GM18868 (cell line): ENCODE measurements around the gene RIMBP2.
A peak's percentile ranks its signal among the peaks of the same experiment; 100 is the strongest.
"Not testable (repeated sequence)": the region's sequence is repeated elsewhere in the genome, so short reads cannot be mapped to it uniquely, and the experiment has no call there.

Experiments
- ATAC-seq: cut with Tn5 transposase; IDR thresholded peaks from one replicate; pipeline ENCODE4 v1.9.1; 2021; ENCODE audit warnings: mild to moderate bottlenecking, moderate library complexity; ENCODE audit not compliant: unreplicated experiment

The RIMBP2 gene

DNA sequence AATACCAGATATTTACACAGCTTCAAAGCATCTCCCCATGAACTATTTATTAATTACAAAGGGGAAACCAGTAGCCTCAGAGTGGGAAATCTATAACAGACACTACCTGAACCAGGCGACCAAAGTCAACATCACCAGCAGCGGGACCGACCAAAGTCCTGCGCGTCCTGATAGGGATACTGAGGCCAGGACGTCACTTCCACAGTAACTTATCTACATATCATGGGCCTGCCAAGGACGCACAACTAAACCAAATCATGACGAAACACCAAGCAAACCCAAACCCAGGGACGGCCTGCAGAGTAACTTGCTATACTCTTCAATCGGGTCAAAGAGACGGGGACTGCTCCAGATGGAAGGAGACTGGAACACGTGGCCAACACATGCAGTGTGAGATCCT, 26.0 kb upstream of the RIMBP2 start:
- ATAC-seq = no peak

DNA sequence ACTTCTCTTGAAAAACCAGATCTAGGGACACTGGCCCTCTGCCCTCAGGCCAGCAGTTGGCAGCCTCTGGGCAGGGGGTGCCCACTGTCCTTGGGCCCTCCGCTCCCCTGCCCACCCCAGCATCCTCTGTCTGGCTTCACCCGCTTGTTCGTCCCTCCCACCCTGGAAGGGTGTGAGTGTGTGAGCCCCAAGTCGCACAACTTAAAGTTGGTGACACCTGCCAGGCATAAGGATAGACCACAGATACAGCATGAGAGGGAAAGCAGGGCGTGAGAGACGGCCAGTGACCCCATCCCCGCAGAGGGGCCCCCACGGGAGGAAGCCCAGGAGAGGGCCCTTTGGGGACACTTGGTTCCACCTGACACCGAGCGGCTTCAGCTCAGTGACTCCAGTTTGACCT, 23.5 kb upstream of the RIMBP2 start:
- ATAC-seq = no peak

DNA sequence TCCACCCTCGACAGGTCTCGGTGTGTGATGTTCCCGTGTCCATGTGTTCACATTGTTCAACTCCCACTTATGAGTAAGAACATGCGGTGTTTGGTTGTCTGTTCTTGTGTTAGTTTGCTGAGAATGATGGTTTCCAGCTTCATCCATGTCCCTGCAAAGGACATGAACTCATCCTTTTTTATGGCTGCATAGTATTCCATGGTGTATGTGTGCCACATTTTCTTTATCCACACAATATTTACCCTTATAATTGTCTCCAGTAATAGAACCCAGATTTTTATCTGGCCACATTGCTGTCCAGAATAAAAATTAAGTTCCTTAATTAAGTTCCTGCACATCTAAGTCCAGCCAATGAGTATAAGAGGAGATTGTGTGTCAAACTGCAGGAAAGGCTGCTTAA, 22.3 kb upstream of the RIMBP2 start:
- not testable (repeated sequence) for ATAC-seq

DNA sequence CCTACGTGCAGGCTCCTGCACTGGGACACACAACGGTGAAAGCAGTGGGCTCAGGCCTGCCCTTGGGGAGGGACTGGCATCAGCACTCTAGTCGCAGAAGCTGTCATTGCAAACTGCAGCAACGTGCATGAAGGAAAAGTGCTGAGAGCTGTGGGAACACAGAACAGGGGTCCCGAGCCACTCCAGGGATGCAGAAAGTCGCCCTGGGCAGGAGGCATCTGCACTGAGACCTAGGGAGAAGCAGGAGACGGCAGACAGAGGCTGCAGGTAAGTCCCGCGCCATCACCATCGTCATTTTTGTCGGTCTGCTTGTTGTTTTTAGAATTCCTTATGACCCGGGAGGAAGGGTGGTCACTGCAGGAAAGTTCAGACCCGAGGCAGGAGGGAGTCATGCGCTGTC, 21.6 kb upstream of the RIMBP2 start:
- no peak for ATAC-seq

DNA sequence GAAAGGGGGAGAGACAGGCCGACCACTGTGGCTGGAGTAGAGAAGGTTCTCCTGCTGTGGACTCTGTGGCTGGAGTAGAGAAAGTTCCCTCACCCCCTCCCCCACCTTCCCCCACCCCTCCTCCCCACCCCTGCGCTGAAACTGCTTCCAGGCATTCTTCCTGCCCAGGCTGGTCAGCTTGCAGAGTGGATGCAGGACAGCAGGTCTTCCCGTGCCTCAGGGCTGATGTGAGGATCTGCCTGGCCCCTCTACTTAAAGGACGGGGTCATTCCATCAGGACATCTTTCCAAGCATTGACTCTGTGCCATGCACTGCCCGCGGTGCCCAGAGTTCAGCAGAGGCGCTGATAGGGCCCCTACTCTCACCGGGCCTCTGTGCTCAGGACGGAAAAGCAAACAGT, 13.2 kb upstream of the RIMBP2 start:
- no peak for ATAC-seq

DNA sequence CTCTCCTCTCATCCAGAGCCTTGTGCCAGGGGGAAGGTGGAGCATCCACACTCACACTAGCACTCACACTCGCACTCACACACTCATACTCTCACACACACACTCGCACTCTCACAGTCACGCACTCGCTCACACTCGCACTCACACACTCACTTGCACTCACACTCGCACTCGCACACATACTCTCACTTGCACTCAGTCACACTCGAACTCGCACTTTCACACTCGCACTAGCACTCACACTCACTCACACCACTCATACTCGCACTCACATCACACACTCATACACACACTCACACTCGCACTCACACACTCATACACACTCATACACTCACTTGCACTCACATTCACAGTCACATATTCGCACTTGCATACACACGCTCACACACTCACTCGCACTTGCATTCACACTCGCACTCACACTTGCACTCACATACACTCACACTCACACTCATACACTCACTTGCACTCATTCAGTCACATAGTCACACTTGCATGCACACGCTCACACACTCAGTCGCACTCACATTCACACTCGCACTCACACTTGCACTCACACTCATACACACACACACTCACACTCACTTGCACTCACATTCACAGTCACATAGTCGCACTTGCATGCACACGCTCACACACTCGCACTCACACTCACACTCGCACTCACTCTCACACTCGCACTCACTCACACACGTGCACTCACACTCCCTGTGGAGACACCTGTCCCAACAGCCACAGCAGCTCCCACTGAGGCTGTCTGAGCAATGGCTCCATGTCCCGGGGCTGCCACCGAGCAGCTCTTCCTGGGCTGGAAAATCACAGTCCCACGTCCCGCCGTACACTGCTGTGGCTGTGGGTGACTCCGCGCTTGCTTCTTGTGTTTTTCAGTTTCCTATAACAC, 12.3 kb upstream of the RIMBP2 start:
- no peak for ATAC-seq

DNA sequence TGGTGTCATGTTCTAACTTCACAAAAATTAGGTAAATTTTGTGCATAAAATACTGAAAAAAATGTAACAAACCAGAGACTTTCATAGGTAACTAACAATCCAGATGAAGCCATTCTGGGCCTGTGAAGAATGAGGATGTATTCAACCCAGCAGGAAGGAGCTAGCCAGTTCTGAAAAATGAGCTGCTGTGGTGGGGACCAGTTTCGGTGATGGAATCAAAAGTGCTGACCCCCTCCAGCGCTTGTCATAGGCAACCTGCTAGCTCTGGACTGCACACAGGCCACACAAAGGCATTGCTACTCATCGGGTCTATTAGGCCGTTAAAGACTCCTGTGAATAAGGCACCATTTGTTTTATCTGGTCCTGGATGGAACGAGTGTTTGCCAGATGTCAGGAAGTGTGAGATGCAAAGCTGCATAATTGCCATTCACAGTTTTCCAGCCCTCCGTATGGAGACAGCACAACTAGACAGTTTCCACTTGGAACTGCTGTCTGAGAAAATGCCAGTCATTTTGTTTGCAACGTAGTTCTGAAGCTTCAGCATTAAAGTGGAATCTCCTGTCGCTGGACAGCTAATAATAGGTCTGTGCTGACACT, 3.3 kb upstream of the RIMBP2 start:
- ATAC-seq = no peak

DNA sequence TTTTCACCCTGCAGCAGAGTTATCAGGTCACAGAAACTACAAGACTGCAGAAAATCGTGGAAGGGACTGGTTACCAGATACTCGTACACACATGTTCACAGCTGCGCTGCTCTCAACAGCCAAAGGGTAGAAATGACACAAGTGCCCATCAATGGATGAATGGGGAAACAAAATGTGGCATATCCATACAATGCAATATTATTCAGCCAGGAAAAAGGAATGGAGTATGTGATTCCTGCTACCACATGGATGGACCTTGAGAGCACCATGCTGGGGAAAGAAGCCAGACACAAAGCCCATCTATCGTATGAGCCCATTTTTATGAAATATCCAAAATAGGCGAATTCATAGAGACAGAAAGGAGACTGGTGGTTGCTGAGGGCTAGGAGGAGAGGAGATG, 1.7 kb upstream of the RIMBP2 start:
- ATAC-seq = no peak

DNA sequence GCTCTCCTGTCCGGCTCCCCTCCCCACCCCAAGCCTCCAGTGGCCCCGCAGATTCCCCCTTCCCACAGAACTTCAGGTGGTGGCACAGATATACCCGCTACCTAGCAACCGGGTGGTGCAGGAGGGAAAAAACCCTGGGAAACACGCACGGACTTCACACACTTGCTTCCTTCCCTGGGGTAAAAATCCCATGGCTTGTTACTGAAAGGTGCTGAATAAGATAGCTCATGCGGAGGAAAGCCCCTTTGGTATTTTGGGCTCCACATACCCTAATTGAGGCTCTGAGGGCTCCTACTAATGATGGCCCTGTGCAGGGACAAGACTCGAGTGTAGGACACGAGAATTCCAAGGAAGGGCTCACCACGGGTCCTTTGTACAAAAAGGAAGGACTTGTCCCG, 869 bp upstream of the RIMBP2 start:
- peak; percentile 29 for ATAC-seq

DNA sequence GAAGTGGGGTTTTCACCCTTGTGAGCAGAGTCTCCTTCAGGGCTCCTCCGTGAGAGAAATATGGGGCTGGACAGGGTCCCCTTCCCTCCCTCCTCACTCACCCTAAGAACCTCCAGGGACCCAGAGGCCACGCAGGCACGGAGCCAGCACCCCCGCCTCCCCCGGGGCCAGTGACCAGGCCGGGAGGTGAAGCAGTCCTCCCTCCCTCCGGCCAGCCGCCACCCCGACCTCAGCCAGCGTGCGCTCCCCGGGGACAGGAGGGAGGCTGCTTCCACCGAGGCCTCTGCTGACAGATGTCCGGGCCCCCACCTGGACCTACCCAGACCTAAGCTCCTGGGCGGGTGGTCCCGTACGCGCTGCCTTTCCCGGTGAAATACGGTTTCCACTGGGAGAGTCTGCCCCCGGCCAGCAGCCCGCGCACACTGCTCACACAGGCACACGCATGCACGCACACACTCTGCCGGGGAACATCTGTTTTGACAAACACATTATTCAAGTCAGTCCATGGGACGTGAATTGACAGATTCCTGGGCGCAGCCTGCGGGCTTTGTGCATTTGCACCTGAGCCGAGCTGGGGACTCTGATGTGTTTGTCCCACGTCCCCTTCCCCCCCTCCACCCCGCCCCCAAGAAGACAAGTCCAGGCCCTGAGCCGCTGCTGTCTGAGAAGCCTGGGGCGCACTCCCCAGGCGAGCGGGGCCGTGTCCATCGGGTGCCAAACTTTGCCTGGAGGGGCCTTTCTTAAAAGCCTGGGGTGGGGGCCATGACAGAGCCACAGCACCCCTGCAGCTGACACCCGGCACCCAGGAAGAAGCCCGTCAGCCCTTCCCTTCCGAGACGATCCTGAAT, 725 bp downstream of the RIMBP2 start:
- ATAC-seq = no peak

DNA sequence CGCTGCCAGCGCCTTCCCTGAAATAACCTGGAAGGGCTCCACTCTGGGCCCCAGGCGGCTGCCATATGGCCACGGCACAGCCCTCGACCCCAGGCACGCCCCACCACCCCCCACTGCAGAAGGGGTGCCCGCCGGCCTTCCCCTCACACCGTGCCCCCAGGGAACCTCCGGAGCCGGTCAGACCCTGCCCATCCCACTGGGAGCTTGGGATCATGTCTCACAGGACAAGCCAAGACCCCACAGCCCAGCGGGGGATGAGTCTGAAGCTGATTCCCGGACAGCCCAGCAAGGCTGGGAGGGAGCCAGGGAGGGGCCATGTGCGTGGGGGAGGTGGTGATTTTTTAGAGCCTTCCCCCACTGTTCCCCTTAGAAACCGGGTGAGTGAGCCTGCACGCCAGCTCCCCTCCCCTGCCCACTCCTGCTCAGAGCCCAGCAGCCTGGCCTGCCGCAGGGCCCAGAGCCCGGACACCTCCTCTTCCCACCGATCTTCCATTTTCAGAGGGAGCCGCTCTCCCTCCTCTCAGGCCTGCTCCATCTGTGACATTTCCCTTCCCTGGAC, 1.4 kb downstream of the RIMBP2 start:
- peak; percentile 41 for ATAC-seq

DNA sequence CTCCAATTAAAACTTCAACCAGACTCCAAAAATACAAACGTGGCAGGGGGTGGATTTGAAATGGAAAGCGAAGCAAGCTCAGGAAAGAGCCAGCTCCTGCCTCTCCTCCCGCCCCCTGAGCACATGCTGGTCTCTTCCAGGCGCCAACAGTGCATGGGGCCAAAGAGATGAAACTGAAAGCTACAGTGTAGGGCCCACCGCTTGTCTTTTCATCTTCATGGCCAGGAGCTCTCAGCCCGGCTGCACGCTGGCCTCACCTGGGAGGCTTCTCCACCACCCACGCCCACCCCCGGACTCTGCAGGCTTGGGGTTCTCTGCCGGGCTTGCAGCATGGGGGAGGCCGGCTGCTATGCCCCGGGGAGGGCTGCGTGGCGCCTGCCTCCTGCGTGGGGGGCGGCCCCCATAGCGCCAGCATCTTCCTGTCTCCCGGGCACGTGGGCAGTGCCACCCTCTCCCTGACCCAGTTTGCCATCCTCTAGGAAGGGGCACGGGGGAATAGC, 2.0 kb downstream of the RIMBP2 start:
- ATAC-seq = peak; percentile 28

DNA sequence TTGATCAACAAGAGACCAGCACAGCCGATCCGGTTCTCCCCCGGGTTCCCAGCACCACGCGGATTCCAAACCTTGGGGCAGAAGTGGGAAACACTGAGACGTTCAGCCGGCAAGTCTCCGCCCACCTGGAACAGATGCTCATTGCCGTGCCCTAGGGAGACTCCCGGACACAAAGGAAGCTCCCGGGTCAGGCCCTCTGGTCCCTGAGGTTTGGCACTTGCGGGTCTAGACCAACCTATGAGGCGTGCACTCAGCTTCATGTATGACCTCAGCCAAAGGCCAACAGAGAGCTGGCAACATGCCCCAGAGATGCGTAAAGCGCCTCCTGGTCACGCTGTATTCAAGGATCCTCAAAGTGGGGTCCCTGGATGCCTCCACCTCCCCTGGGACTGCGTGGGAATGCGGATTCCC, 2.5 kb downstream of the RIMBP2 start:
- ATAC-seq = no peak

DNA sequence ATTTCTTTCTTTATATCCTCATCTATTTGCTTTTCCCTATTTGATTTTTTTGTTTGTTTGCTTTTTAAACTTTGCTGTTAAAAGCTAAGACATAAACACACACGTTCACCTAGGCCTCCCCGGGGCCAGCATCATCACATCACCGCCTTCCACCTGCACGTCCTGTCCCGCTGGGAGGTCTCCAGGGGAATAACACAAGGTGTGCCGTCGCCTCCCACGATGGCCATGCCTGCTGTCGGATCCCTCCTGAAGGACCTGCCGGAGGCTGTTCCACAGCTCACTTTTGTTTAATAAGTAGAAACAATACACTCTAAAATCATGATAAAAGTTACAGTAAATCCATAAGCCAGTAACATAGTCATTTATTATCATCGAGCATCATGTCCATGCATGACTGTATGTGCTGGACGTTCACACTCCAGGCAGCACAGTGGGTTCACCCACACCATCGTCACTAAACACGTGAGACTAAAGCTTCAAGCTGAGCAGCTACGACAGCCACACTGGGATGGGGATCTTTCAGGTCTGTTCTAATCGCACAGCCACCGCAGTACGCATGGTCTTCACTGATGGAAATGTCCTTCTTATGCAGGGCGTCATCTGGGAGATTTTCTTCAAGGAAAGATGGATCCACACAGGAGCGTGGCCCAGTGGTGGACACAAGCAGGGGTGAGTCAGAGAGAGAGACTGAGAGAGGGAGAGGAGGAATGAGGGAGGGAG, 3.6 kb downstream of the RIMBP2 start:
- no peak for ATAC-seq

DNA sequence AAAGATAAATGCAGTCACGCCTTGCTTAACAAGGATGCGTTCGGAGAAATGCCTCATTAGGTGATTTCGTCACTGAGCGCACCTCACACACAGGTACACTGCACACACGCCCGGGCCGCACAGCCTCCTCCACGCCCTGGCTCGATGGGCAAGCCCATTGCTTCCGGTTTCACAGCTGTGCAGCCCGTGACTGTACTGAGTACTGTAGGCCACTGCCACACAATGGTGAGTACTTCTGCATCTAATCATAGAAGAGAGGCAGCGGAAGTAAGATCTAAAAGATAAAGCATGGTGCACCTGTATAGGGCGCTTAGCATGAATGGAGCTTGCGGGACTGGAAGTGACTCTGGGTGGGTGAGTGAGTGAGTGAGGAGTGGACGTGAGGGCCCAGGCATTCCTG, 4.3 kb downstream of the RIMBP2 start:
- no peak for ATAC-seq

DNA sequence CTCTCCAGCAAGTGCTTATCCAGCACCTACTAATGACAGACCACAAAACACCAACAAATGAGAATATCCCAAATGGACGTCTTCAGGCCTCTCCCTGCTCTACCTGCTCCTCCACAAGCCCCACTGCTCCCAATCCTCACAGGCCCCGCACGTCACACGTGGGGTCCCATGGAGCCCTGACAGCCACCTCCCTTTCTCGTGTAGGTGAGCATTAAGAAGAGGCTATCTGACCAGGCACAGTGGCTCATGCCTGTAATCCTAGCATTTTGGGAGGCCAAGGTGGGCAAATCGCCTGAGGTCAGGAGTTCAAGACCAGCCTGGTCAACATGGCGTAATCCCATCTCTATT, 5.4 kb downstream of the RIMBP2 start:
- ATAC-seq = no peak

DNA sequence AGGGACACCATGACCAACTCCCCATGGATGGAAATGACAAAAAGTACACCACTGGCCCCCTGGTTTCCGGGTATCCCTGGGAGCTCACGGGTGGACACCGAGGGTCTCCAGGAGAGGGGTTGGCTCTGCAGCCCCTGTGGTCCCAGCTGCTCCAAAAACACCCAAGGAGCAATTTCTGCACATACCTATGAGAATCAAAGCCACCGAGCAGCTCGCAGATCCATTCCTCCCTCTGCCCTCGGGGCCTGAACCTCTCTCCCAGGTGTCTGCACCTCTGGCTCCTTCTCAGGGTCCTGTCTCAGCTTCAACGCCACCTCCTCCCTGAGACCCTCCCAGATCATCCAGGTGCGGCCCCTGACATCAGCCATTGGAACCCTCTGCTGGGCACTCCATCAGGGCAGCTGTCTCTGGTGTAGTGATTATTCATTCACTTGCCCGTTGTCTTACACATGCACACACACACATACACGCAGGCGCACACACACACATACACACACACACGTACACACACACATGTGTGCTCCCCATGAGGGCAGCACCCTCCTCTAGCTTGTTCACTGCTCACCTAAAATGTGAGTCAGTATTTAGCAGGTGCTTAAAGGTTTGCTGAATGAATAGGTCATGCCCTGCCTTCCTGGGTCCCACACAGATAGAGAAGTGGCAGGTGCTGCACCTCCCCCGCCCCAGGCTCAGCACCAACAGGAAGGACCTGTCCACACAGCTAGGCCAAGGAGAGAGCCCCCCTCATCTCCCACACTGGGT, 5.9 kb downstream of the RIMBP2 start:
- ATAC-seq = no peak

DNA sequence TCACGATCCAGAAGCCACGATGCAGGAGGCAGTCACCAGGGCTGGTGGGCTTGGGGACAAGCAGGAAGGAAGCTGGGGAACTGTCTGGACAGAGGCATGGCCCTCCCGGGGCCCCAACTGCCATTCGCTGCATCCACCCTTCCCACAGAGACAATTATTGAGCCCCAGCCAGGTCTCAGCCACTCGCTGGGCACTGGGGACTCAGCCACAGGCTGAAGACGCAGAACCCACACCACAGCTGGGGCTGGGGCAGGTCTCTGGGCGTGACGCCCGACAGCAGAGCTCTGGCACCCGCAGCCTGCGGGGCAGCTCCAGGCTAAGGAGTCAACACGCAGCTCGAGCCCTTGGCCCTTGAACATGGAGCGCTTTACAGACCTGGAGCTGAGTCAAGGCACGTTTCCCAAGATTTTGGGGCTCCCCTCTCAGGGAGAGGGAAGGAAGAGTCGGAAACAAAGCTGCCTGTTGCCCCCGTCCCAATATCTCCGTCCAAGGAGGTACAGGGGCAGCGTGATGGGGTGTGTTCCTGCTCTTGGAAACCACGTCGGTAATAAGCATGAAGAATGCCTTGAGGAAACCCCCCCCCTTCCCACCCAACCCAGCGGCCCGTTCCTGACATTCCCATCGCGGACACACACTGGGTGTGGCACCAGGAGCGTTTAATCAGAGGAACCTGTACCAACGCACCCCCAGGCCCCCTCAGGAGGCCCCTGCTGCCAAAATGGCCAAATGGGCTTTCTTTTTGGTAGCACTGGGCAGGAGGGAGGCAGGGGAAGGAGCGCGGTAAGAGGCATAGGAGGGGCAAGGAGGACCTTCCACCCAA, 6.7 kb downstream of the RIMBP2 start:
- no peak for ATAC-seq

DNA sequence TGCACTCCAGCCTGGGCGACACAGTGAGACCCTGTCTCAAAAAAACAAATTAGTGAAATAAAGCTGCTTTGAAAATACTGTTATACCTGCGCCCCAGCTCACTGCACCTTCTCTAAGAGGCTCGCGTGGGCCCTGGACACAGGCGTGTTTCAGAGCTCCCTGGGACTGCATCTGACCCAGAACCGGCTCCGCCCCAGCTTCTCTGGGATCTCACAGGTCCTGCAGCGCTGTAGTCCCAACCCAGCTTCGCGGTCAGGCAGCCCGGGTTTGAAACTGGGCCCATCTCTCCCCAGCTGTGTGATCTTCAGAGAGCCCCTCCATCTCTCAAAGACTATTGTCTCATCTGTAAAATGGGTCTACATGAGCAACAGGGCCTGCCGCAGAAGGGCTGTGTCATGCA, 7.5 kb downstream of the RIMBP2 start:
- ATAC-seq = no peak
